ENCODE measurements around the gene DDI1.

The DDI1 gene

GRCh38 chr11:104036995-104037394 is 555 bp downstream of the DDI1 start:
- Histone ChIP-seq H3K9me3 (ENCODE audit: insufficient read depth, low read length, severe bottlenecking) (no peaks in the 10 kb centered on the region), H3K9ac (ENCODE audit: low read depth, low read length) (no peak overlapping the region), H3K4me3 (ENCODE audit: low read depth in 1 of 2, low read length in 2 of 2) (no peak overlapping the region), H2AFZ (ENCODE audit: low read depth, low read length) (no peak overlapping the region), H3K4me1 (ENCODE audit: insufficient read depth, low read length) (no peaks in the 10 kb centered on the region), H3K27me3 (ENCODE audit: insufficient read depth, low read length, poor library complexity) (no peaks in the 10 kb centered on the region), H3K4me2 (ENCODE audit: insufficient read depth, low read length) (no peak overlapping the region), H3K36me3 (ENCODE audit: insufficient read depth, low read length) (no peaks in the 10 kb centered on the region), H3K79me2 (ENCODE audit: insufficient read depth, low read length) (no peaks in the 10 kb centered on the region), H3K27ac (ENCODE audit: low read length) (no peak overlapping the region), H4K20me1 (ENCODE audit: insufficient read depth, low read length) (no peaks in the 10 kb centered on the region)
- DNase-seq (no peak), ATAC-seq (ENCODE audit: insufficient read depth, low read depth) (no peak)
- no peak for TF ChIP-seq CTCF (IDR thresholded peaks at IDR 0.05; ENCODE audit: borderline replicate concordance, extremely low read depth, low read length, poor library complexity, severe bottlenecking)
- no peak for TF ChIP-seq EZH2 (IDR thresholded peaks at IDR 0.05; ENCODE audit: borderline replicate concordance, low read depth, low read length, severe bottlenecking)

- Histone ChIP-seq H3K9ac (ENCODE audit: low read depth, low read length) (no peak overlapping the region), H4K20me1 (ENCODE audit: insufficient read depth, low read length) (no peaks in the 10 kb centered on the region), H3K27me3 (ENCODE audit: insufficient read depth, low read length, poor library complexity) (no peaks in the 10 kb centered on the region), H3K9me3 (ENCODE audit: insufficient read depth, low read length, severe bottlenecking) (no peaks in the 10 kb centered on the region), H3K4me1 (ENCODE audit: insufficient read depth, low read length) (no peaks in the 10 kb centered on the region), H3K4me3 (ENCODE audit: low read depth in 1 of 2, low read length in 2 of 2) (no peak overlapping the region), H3K36me3 (ENCODE audit: insufficient read depth, low read length) (no peaks in the 10 kb centered on the region), H3K27ac (ENCODE audit: low read length) (no peak overlapping the region), H3K79me2 (ENCODE audit: insufficient read depth, low read length) (no peaks in the 10 kb centered on the region), H3K4me2 (ENCODE audit: insufficient read depth, low read length) (no peak overlapping the region), H2AFZ (ENCODE audit: low read depth, low read length) (no peak overlapping the region)
- no peak for DNase-seq
- TF ChIP-seq CTCF (IDR thresholded peaks at IDR 0.05; ENCODE audit: borderline replicate concordance, extremely low read depth, low read length, poor library complexity, severe bottlenecking): no peak
- no peak for TF ChIP-seq EZH2 (IDR thresholded peaks at IDR 0.05; ENCODE audit: borderline replicate concordance, low read depth, low read length, severe bottlenecking)
- no peak for ATAC-seq (ENCODE audit: insufficient read depth, low read depth)
These were observed 5.4 kb downstream of the DDI1 start for GRCh38 chr11:104041792-104042191.

- Histone ChIP-seq H3K4me3 (ENCODE audit: low read depth in 1 of 2, low read length in 2 of 2) (no peak overlapping the region), H3K4me1 (ENCODE audit: insufficient read depth, low read length) (no peaks in the 10 kb centered on the region), H3K27ac (ENCODE audit: low read length) (no peak overlapping the region), H3K9me3 (ENCODE audit: insufficient read depth, low read length, severe bottlenecking) (no peaks in the 10 kb centered on the region), H2AFZ (ENCODE audit: low read depth, low read length) (no peak overlapping the region), H3K79me2 (ENCODE audit: insufficient read depth, low read length) (no peaks in the 10 kb centered on the region), H3K27me3 (ENCODE audit: insufficient read depth, low read length, poor library complexity) (no peaks in the 10 kb centered on the region), H3K36me3 (ENCODE audit: insufficient read depth, low read length) (no peaks in the 10 kb centered on the region), H3K9ac (ENCODE audit: low read depth, low read length) (no peak overlapping the region), H3K4me2 (ENCODE audit: insufficient read depth, low read length) (no peak overlapping the region), H4K20me1 (ENCODE audit: insufficient read depth, low read length) (no peaks in the 10 kb centered on the region)
- ATAC-seq (ENCODE audit: insufficient read depth, low read depth): no peak
- TF ChIP-seq CTCF (IDR thresholded peaks at IDR 0.05; ENCODE audit: borderline replicate concordance, extremely low read depth, low read length, poor library complexity, severe bottlenecking) (no peak), EZH2 (IDR thresholded peaks at IDR 0.05; ENCODE audit: borderline replicate concordance, low read depth, low read length, severe bottlenecking) (no peak)
- DNase-seq: no peak
These were observed 6.7 kb downstream of the DDI1 start for GRCh38 chr11:104043142-104043541.

GRCh38 chr11:104043678-104044239 is 7.3 kb downstream of the DDI1 start:
- H3K9me3 ChIP-seq (ENCODE audit: insufficient read depth, low read length, severe bottlenecking): no peaks in the 10 kb centered on the region
- no peaks in the 10 kb centered on the region for H4K20me1 ChIP-seq (ENCODE audit: insufficient read depth, low read length)
- H3K4me1 ChIP-seq (ENCODE audit: insufficient read depth, low read length): no peaks in the 10 kb centered on the region
- ATAC-seq (ENCODE audit: insufficient read depth, low read depth): no peak
- H3K9ac ChIP-seq (ENCODE audit: low read depth, low read length): no peak overlapping the region
- H3K27me3 ChIP-seq (ENCODE audit: insufficient read depth, low read length, poor library complexity): no peaks in the 10 kb centered on the region
- no peak overlapping the region for H3K27ac ChIP-seq (ENCODE audit: low read length)
- no peak overlapping the region for H3K4me3 ChIP-seq (ENCODE audit: low read depth in 1 of 2, low read length in 2 of 2)
- TF ChIP-seq CTCF (IDR thresholded peaks at IDR 0.05; ENCODE audit: borderline replicate concordance, extremely low read depth, low read length, poor library complexity, severe bottlenecking) (no peak), EZH2 (IDR thresholded peaks at IDR 0.05; ENCODE audit: borderline replicate concordance, low read depth, low read length, severe bottlenecking) (no peak)
- H3K4me2 ChIP-seq (ENCODE audit: insufficient read depth, low read length): no peak overlapping the region
- H2AFZ ChIP-seq (ENCODE audit: low read depth, low read length): no peak overlapping the region
- no peaks in the 10 kb centered on the region for H3K79me2 ChIP-seq (ENCODE audit: insufficient read depth, low read length)
- no peaks in the 10 kb centered on the region for H3K36me3 ChIP-seq (ENCODE audit: insufficient read depth, low read length)
- DNase-seq: no peak

Measured in DND-41 (cell line).